ENCODE results near the gene GJC1.

GRCh38 chr17:44865231-44865660 is 35.2 kb upstream of the GJC1 start:
- no peak for TF ChIP-seq POLR2A (IDR thresholded peaks at IDR 0.05)
- TF ChIP-seq, protein P1, sequence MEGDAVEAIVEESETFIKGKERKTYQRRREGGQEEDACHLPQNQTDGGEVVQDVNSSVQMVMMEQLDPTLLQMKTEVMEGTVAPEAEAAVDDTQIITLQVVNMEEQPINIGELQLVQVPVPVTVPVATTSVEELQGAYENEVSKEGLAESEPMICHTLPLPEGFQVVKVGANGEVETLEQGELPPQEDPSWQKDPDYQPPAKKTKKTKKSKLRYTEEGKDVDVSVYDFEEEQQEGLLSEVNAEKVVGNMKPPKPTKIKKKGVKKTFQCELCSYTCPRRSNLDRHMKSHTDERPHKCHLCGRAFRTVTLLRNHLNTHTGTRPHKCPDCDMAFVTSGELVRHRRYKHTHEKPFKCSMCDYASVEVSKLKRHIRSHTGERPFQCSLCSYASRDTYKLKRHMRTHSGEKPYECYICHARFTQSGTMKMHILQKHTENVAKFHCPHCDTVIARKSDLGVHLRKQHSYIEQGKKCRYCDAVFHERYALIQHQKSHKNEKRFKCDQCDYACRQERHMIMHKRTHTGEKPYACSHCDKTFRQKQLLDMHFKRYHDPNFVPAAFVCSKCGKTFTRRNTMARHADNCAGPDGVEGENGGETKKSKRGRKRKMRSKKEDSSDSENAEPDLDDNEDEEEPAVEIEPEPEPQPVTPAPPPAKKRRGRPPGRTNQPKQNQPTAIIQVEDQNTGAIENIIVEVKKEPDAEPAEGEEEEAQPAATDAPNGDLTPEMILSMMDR (IDR thresholded peaks at IDR 0.05) = peak; percentile 88 to 89 (median 88)

Data from testis (tissue), 2 donors.